Kidney epithelial cell (primary cell): ENCODE results near the gene TOLLIP. TPM values are rescaled to one million over a fixed set of nuclear protein-coding genes. Genes with fewer than 3 reads are reported as not detected.
A peak's percentile ranks its signal among the peaks of the same experiment; 100 is the strongest.

Source experiments
- DNase-seq: peaks from one replicate; pipeline ENCODE4 v3.0.0-alpha.2; 2010; ENCODE audit warnings: low read depth
- H3K27me3 ChIP-seq: 2 replicates; pipeline ENCODE4 v1.6.0; 2011; ENCODE audit warnings: low read length; ENCODE audit not compliant: control insufficient read depth, insufficient read depth
- H3K36me3 ChIP-seq: 2 replicates; pipeline ENCODE4 v1.5.1; 2011; ENCODE audit warnings: low read length; ENCODE audit not compliant: control insufficient read depth, insufficient read depth
- H3K4me3 ChIP-seq: 2 replicates; pipeline ENCODE4 v1.5.1; 2011; ENCODE audit warnings: low read depth, mild to moderate bottlenecking, control low read depth, low read length
- total RNA-seq: library from RNA; depleted of rRNA; stranded (reverse); fragments of >200 nt; gene quantifications from 2 replicates; pipeline ENCODE4 v1.2.3, GENCODE V29; 2015
- TF ChIP-seq, protein P1 (sequence below): IDR thresholded peaks from 2 replicates; pipeline ENCODE4 v1.5.1; 2011; ENCODE audit warnings: mild to moderate bottlenecking, moderate library complexity, low read length, control low read depth, inconsistent platforms; ENCODE audit not compliant: insufficient read depth, poor library complexity, severe bottlenecking

The TOLLIP gene
- total RNA-seq, 1 donor from 2014 or later: 55.3 TPM

DNA sequence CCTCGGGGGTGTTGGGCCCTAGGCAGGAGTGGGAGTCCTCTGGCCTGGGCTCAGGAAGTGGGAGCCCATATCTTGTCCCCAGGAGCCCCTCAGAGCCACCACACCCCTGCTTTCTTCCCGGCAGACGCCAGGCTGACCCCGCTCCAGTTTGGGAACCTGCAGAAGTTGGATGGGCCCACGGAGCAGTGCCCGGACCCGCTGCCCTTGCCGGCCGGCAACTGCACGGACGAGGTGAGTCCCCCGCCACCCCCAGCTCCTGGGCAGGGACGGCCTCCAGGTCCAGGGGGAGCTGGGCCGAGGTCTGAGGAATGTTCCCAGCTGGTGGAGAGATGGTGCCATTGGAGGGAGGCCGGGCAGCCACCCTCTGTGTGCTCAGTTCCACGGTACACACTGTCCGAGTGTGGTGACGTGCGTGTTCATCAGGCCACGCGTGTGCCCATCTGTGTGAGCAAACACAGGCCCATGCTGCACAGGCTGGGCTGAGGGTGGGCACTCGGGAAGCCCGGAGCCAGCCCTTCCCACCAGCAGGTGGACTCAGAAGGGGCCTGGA, 81.8 kb downstream of the TOLLIP start:
- no peak overlapping the region for H3K4me3 ChIP-seq
- TF ChIP-seq, protein P1, sequence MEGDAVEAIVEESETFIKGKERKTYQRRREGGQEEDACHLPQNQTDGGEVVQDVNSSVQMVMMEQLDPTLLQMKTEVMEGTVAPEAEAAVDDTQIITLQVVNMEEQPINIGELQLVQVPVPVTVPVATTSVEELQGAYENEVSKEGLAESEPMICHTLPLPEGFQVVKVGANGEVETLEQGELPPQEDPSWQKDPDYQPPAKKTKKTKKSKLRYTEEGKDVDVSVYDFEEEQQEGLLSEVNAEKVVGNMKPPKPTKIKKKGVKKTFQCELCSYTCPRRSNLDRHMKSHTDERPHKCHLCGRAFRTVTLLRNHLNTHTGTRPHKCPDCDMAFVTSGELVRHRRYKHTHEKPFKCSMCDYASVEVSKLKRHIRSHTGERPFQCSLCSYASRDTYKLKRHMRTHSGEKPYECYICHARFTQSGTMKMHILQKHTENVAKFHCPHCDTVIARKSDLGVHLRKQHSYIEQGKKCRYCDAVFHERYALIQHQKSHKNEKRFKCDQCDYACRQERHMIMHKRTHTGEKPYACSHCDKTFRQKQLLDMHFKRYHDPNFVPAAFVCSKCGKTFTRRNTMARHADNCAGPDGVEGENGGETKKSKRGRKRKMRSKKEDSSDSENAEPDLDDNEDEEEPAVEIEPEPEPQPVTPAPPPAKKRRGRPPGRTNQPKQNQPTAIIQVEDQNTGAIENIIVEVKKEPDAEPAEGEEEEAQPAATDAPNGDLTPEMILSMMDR: no peak
- H3K27me3 ChIP-seq: peaks cover 15% of the 10 kb centered on the region
- no peak for DNase-seq
- no peaks in the 10 kb centered on the region for H3K36me3 ChIP-seq

DNA sequence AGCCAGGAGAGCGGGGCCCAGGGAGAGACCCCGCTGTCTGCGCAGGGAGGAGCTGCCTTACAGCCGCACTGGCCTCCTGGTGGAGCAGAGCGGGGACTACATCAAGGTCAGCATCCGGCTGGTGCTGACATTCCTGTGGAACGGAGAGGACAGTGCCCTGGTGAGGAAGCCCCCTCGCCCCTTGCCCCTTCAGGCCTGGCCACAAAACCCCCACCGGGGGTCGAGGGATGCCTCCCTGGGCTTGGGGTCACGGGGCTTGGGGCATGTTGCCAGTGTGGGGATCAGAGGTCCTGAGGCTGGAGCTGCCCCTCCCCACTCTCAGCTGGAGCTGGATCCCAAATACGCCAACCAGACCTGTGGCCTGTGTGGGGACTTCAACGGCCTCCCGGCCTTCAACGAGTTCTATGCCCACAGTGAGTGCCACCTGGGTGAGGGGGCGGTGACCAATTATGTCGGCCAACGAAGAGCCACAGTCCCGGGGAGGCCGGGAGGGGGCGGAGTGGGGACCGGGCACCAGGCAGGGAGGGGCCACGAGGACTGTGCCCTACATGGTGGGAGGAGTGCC, 82.4 kb downstream of the TOLLIP start:
- H3K27me3 ChIP-seq: peaks cover 15% of the 10 kb centered on the region
- TF ChIP-seq, protein P1: peak; percentile 16
- H3K36me3 ChIP-seq: no peaks in the 10 kb centered on the region
- DNase-seq: no peak
- H3K4me3 ChIP-seq: no peak overlapping the region

- DNase-seq: no peak
- H3K36me3 ChIP-seq: no peaks in the 10 kb centered on the region
- H3K27me3 ChIP-seq: peaks cover 12% of the 10 kb centered on the region
- TF ChIP-seq, protein P1: no peak
- H3K4me3 ChIP-seq: no peak overlapping the region
Observed at GRCh38 chr11:1226226-1226985, 83.0 kb downstream of the TOLLIP start.

- no peaks in the 10 kb centered on the region for H3K36me3 ChIP-seq
- H3K4me3 ChIP-seq: no peak overlapping the region
- TF ChIP-seq, protein P1: no peak
- peaks cover 8% of the 10 kb centered on the region for H3K27me3 ChIP-seq
- DNase-seq: no peak
Observed at GRCh38 chr11:1225386-1226225, 83.8 kb downstream of the TOLLIP start.

- TF ChIP-seq, protein P1: no peak
- Histone ChIP-seq H3K36me3 (no peaks in the 10 kb centered on the region), H3K27me3 (peaks cover 7% of the 10 kb centered on the region), H3K4me3 (no peak overlapping the region)
- DNase-seq: no peak
Observed at GRCh38 chr11:1224491-1225385, 84.7 kb downstream of the TOLLIP start.

Other genes starting within 250 kb of the TOLLIP start
- gene MUC2, start 234.8 kb downstream of the TOLLIP start, total RNA-seq: not detected in 2 replicates
- gene MUC5AC, start 151.7 kb downstream of the TOLLIP start, total RNA-seq: not detected in 2 replicates
- gene MUC5B, start 86.6 kb downstream of the TOLLIP start, total RNA-seq: under 0.01 TPM in 1 of 2 replicates, not detected in the other
- 0.75 and 2.4 TPM in 2 replicates for gene BRSK2, start 80.3 kb upstream of the TOLLIP start, total RNA-seq
- gene MOB2, start 177.1 kb upstream of the TOLLIP start, total RNA-seq: 18.1 and 32.0 TPM in 2 replicates